HG03457 (cell line): Measurements from ENCODE around the gene FZD7.

Source experiments
- ATAC-seq: cut with Tn5 transposase; IDR thresholded peaks from one replicate; pipeline ENCODE4 v1.9.1; 2021; ENCODE audit warnings: moderate number of reproducible peaks; ENCODE audit not compliant: unreplicated experiment

Gene FZD7

GRCh38 chr2:202065876-202066275 lies 32.2 kb downstream of the FZD7 start:
- ATAC-seq: no peak

GRCh38 chr2:202066875-202067274 lies 33.2 kb downstream of the FZD7 start:
- no peak for ATAC-seq

- no peak for ATAC-seq
These were observed 33.9 kb downstream of the FZD7 start for GRCh38 chr2:202067589-202067988.

GRCh38 chr2:202069170-202070067 lies 35.8 kb downstream of the FZD7 start:
- no peak for ATAC-seq

GRCh38 chr2:202071107-202071506 lies 37.5 kb downstream of the FZD7 start:
- ATAC-seq: no peak

- no peak for ATAC-seq
These were observed 38.6 kb downstream of the FZD7 start for GRCh38 chr2:202072226-202072625.

GRCh38 chr2:202072737-202073401 lies 39.2 kb downstream of the FZD7 start, which contains the start of gene KIAA2012:
TSS of gene KIAA2012 (plus strand) at chr2:202073255. CDS start at chr2:202073628, 373 bp downstream.
- no peak for ATAC-seq

- no peak for ATAC-seq
These were observed 40.7 kb downstream of the FZD7 start for GRCh38 chr2:202074324-202074723.

- no peak for ATAC-seq
These were observed 45.7 kb downstream of the FZD7 start for GRCh38 chr2:202079310-202079709.

- no peak for ATAC-seq
These were observed 50.6 kb downstream of the FZD7 start for GRCh38 chr2:202084265-202084664.
